ENCODE data around the gene F13B.

The F13B gene

GRCh38 chr1:197029749-197030148 lies 37.3 kb downstream of the F13B start:
- Histone ChIP-seq H3K79me2 (ENCODE audit: low read length) (no peaks in the 10 kb centered on the region), H3K36me3 (replicated peaks; ENCODE audit: insufficient read depth, low read length) (no peaks in the 10 kb centered on the region), H3K4me1 (ENCODE audit: low read length) (no peaks in the 10 kb centered on the region), H3K27me3 (replicated peaks; ENCODE audit: insufficient read depth, low read length) (no peaks in the 10 kb centered on the region), H3K4me3 (ENCODE audit: low read length) (no peak overlapping the region), H3K4me2 (ENCODE audit: low read depth, low read length) (no peak overlapping the region), H3K9me2 (replicated peaks; ENCODE audit: insufficient read depth, low read length) (no peaks in the 10 kb centered on the region), H3K27ac (ENCODE audit: low read length) (no peak overlapping the region), H2AFZ (ENCODE audit: low read length) (no peak overlapping the region), H4K20me1 (ENCODE audit: insufficient read depth, low read length) (no peaks in the 10 kb centered on the region), H3K9ac (ENCODE audit: low read length) (no peak overlapping the region), H3F3A (ENCODE audit: insufficient read depth, low read length) (no peaks in the 10 kb centered on the region), H3K9me3 (replicated peaks; ENCODE audit: insufficient read depth, low read length) (no peaks in the 10 kb centered on the region)
- no peak for DNase-seq
- TF ChIP-seq CTCF (IDR thresholded peaks at IDR 0.05; ENCODE audit: low read length) (no peak), EZH2 (optimal IDR thresholded peaks at IDR 0.05; ENCODE audit: low read depth, low read length) (no peak), EZH2phosphoT487 (IDR thresholded peaks at IDR 0.05; ENCODE audit: low read length) (no peak)

GRCh38 chr1:197027359-197027758 lies 39.7 kb downstream of the F13B start:
- Histone ChIP-seq H3K27me3 (replicated peaks; ENCODE audit: insufficient read depth, low read length) (no peaks in the 10 kb centered on the region), H3K36me3 (replicated peaks; ENCODE audit: insufficient read depth, low read length) (no peaks in the 10 kb centered on the region), H3K4me3 (ENCODE audit: low read length) (no peak overlapping the region), H3K9ac (ENCODE audit: low read length) (no peak overlapping the region), H3K79me2 (ENCODE audit: low read length) (no peaks in the 10 kb centered on the region), H3F3A (ENCODE audit: insufficient read depth, low read length) (no peaks in the 10 kb centered on the region), H3K9me2 (replicated peaks; ENCODE audit: insufficient read depth, low read length) (no peaks in the 10 kb centered on the region), H3K9me3 (replicated peaks; ENCODE audit: insufficient read depth, low read length) (no peaks in the 10 kb centered on the region), H2AFZ (ENCODE audit: low read length) (no peak overlapping the region), H3K4me2 (ENCODE audit: low read depth, low read length) (no peak overlapping the region), H4K20me1 (ENCODE audit: insufficient read depth, low read length) (no peaks in the 10 kb centered on the region), H3K4me1 (ENCODE audit: low read length) (no peaks in the 10 kb centered on the region), H3K27ac (ENCODE audit: low read length) (no peak overlapping the region)
- no peak for DNase-seq
- TF ChIP-seq EZH2 (optimal IDR thresholded peaks at IDR 0.05; ENCODE audit: low read depth, low read length) (no peak), CTCF (IDR thresholded peaks at IDR 0.05; ENCODE audit: low read length) (no peak), EZH2phosphoT487 (IDR thresholded peaks at IDR 0.05; ENCODE audit: low read length) (no peak)

GRCh38 chr1:197024460-197024859 lies 42.6 kb downstream of the F13B start:
- Histone ChIP-seq H3K79me2 (ENCODE audit: low read length) (no peaks in the 10 kb centered on the region), H4K20me1 (ENCODE audit: insufficient read depth, low read length) (no peaks in the 10 kb centered on the region), H3K4me3 (ENCODE audit: low read length) (no peak overlapping the region), H3K4me1 (ENCODE audit: low read length) (no peaks in the 10 kb centered on the region), H3K4me2 (ENCODE audit: low read depth, low read length) (no peak overlapping the region), H3K9me3 (replicated peaks; ENCODE audit: insufficient read depth, low read length) (no peaks in the 10 kb centered on the region), H2AFZ (ENCODE audit: low read length) (no peak overlapping the region), H3K27ac (ENCODE audit: low read length) (no peak overlapping the region), H3K9ac (ENCODE audit: low read length) (no peak overlapping the region), H3F3A (ENCODE audit: insufficient read depth, low read length) (no peaks in the 10 kb centered on the region), H3K36me3 (replicated peaks; ENCODE audit: insufficient read depth, low read length) (no peaks in the 10 kb centered on the region), H3K27me3 (replicated peaks; ENCODE audit: insufficient read depth, low read length) (no peaks in the 10 kb centered on the region), H3K9me2 (replicated peaks; ENCODE audit: insufficient read depth, low read length) (no peaks in the 10 kb centered on the region)
- TF ChIP-seq EZH2phosphoT487 (IDR thresholded peaks at IDR 0.05; ENCODE audit: low read length) (no peak), CTCF (IDR thresholded peaks at IDR 0.05; ENCODE audit: low read length) (no peak), EZH2 (optimal IDR thresholded peaks at IDR 0.05; ENCODE audit: low read depth, low read length) (no peak)
- no peak for DNase-seq
